Daoy (cell line): ENCODE results near the gene MERTK. TPM values are rescaled to one million over a fixed set of nuclear protein-coding genes. Genes with fewer than 3 reads are reported as not detected.
"Not testable (repeated sequence)": the region's sequence is repeated elsewhere in the genome, so short reads cannot be mapped to it uniquely, and the experiment has no call there.

Source experiments
- DNase-seq: peaks from one replicate; pipeline ENCODE4 v3.0.0-alpha.2; 2015; ENCODE audit warnings: low read depth
- total RNA-seq: library from RNA; depleted of rRNA; stranded (reverse); fragments of >200 nt; shearing (Covaris generic); gene quantifications from 2 replicates; pipeline ENCODE4 v1.2.3, GENCODE V29; 2014; rRNA removed

The MERTK gene
- 0.57 and 10.2 TPM in 2 replicates for total RNA-seq

- peak; percentile 77 for DNase-seq
These were observed at the start of gene MERTK for GRCh38 chr2:111897924-111898702. TSS of gene MERTK (plus strand) at chr2:111898607. CDS start at chr2:111898736, 129 bp downstream.

GRCh38 chr2:111850646-111851045, 47.8 kb upstream of the MERTK start:
- peak; percentile 8 for DNase-seq

GRCh38 chr2:111852544-111852943, 45.9 kb upstream of the MERTK start:
- DNase-seq: not testable (repeated sequence)

GRCh38 chr2:111860005-111860404, 38.4 kb upstream of the MERTK start:
- not testable (repeated sequence) for DNase-seq

- DNase-seq: not testable (repeated sequence)
These were observed 33.3 kb upstream of the MERTK start for GRCh38 chr2:111865124-111865523.

- DNase-seq: not testable (repeated sequence)
These were observed 25.6 kb upstream of the MERTK start for GRCh38 chr2:111872806-111873205.

- peak; percentile 93 for DNase-seq
These were observed 14.5 kb upstream of the MERTK start, which contains the start of gene ANAPC1 for GRCh38 chr2:111883661-111884591. TSS of gene ANAPC1 (minus strand) at chr2:111884193. CDS start at chr2:111880825, 3,368 bp downstream.

GRCh38 chr2:111884592-111884964, 13.8 kb upstream of the MERTK start:
- no peak for DNase-seq

GRCh38 chr2:111896024-111896423, 2.4 kb upstream of the MERTK start:
- DNase-seq: no peak

- no peak for DNase-seq
These were observed 1.8 kb upstream of the MERTK start for GRCh38 chr2:111896576-111896975.

- DNase-seq: no peak
These were observed 830 bp upstream of the MERTK start for GRCh38 chr2:111897630-111897923.

GRCh38 chr2:111898703-111899514, 502 bp downstream of the MERTK start:
- DNase-seq: no peak

GRCh38 chr2:111900859-111901258, 2.5 kb downstream of the MERTK start:
- DNase-seq: peak; percentile 46

GRCh38 chr2:111903516-111903915, 5.1 kb downstream of the MERTK start:
- no peak for DNase-seq

GRCh38 chr2:111903930-111904439, 5.6 kb downstream of the MERTK start:
- no peak for DNase-seq

- no peak for DNase-seq
These were observed 6.5 kb downstream of the MERTK start for GRCh38 chr2:111904726-111905474.

GRCh38 chr2:111905475-111905869, 7.1 kb downstream of the MERTK start:
- not testable (repeated sequence) for DNase-seq

GRCh38 chr2:111905990-111906735, 7.8 kb downstream of the MERTK start:
- no peak for DNase-seq

GRCh38 chr2:111908578-111908977, 10.2 kb downstream of the MERTK start:
- DNase-seq: no peak

- DNase-seq: no peak
These were observed 10.7 kb downstream of the MERTK start for GRCh38 chr2:111909079-111909478.
